CD14-positive monocyte (primary cell): Measurements from ENCODE around the gene STEAP3. TPM values are rescaled to one million over a fixed set of nuclear protein-coding genes. Genes with fewer than 3 reads are reported as not detected.

Source experiments
- DNase-seq, 3 donors: peaks; one replicate each; pipeline ENCODE4 v3.0.0-alpha.2; 2011 to 2022
- H2AFZ ChIP-seq: 2 replicates; pipeline ENCODE4 v1.6.0; 2012; ENCODE audit warnings: mild to moderate bottlenecking, low read depth, low read length, inconsistent platforms; ENCODE audit not compliant: insufficient read depth, poor library complexity, severe bottlenecking
- H3K27ac ChIP-seq, 2 donors: 1 replicate in 1 of 2; 2 replicates in 1 of 2; pipeline ENCODE4 v1.5.1; 2012 to 2013; ENCODE audit warnings: low read length in 2 of 2, control low read depth in 1 of 2, inconsistent platforms in 1 of 2, low read depth in 1 of 2, mild to moderate bottlenecking in 1 of 2
- H3K27me3 ChIP-seq, 2 donors: one replicate each; pipeline versions ENCODE4 v1.6.0 to v1.6.1; 2011 to 2013; ENCODE audit warnings: low read length in 2 of 2; ENCODE audit not compliant: control insufficient read depth in 2 of 2, insufficient read depth in 2 of 2
- H3K36me3 ChIP-seq, 2 donors: replicated peaks in 1 of 2; 1 replicate in 1 of 2; 2 replicates in 1 of 2; pipeline versions ENCODE4 v1.5.1 to v1.6.1; 2012 to 2013; ENCODE audit warnings: low read length in 2 of 2, control low read depth in 1 of 2, inconsistent platforms in 1 of 2, mild to moderate bottlenecking in 1 of 2; ENCODE audit not compliant: insufficient read depth in 2 of 2, control insufficient read depth in 1 of 2
- H3K4me1 ChIP-seq, 2 donors: 1 replicate in 1 of 2; 2 replicates in 1 of 2; pipeline versions ENCODE4 v1.5.1 to v1.6.1; 2012 to 2013; ENCODE audit warnings: low read length in 2 of 2, control low read depth in 1 of 2, inconsistent platforms in 1 of 2, mild to moderate bottlenecking in 1 of 2, moderate library complexity in 1 of 2; ENCODE audit not compliant: insufficient read depth in 2 of 2, control insufficient read depth in 1 of 2
- H3K4me2 ChIP-seq: replicated peaks from 2 replicates; pipeline ENCODE3; 2012; ENCODE audit warnings: low read length, moderate library complexity, mild to moderate bottlenecking; ENCODE audit not compliant: poor library complexity, severe bottlenecking; ENCODE audit errors: extremely low read depth
- H3K4me3 ChIP-seq, 3 experiments: fragments of 200-600 bp in 1 of 3; sonication (generic) in 1 of 3; replicated peaks in 1 of 3; 1 replicate in 2 of 3; 2 replicates in 1 of 3; pipeline ENCODE4 v1.5.1; 2011 to 2013; ENCODE audit warnings: low read length in 3 of 3, mild to moderate bottlenecking in 3 of 3, control low read depth in 2 of 3, low read depth in 2 of 3, inconsistent platforms in 1 of 3, moderate library complexity in 1 of 3
- H3K79me2 ChIP-seq: 2 replicates; pipeline ENCODE4 v1.6.0; 2012; ENCODE audit warnings: mild to moderate bottlenecking, control low read depth, inconsistent platforms, low read length, moderate library complexity; ENCODE audit not compliant: insufficient read depth
- H3K9ac ChIP-seq: 2 replicates; pipeline ENCODE4 v1.6.0; 2017; ENCODE audit warnings: low read length, mild to moderate bottlenecking; ENCODE audit not compliant: insufficient read depth, poor library complexity, severe bottlenecking
- H3K9me3 ChIP-seq, 2 donors: replicated peaks in 1 of 2; 1 replicate in 1 of 2; 2 replicates in 1 of 2; pipeline versions ENCODE4 v1.5.1 to v1.6.1; 2012 to 2013; ENCODE audit warnings: low read length in 2 of 2, control low read depth in 1 of 2; ENCODE audit not compliant: control insufficient read depth in 1 of 2, insufficient read depth in 1 of 2
- H4K20me1 ChIP-seq: 2 replicates; pipeline ENCODE4 v1.6.0; 2012; ENCODE audit warnings: mild to moderate bottlenecking, low read length, control low read depth, moderate library complexity; ENCODE audit not compliant: insufficient read depth
- H3K27ac Mint-ChIP-seq, 7 donors: one replicate each; pipeline ENCODE4 v1.8.0; 2020; ENCODE audit warnings: mild to moderate bottlenecking in 7 of 7, mixed read lengths in 7 of 7, moderate library complexity in 6 of 7, inconsistent platforms in 2 of 7
- H3K27me3 Mint-ChIP-seq, 3 donors: one replicate each; pipeline ENCODE4 v1.8.0; 2021 to 2022; ENCODE audit warnings: low read depth in 3 of 3, mild to moderate bottlenecking in 3 of 3, mixed read lengths in 3 of 3, moderate library complexity in 3 of 3, inconsistent platforms in 1 of 3
- H3K36me3 Mint-ChIP-seq, 2 donors: one replicate each; pipeline ENCODE4 v1.8.0; 2020; ENCODE audit warnings: mixed read lengths in 2 of 2, inconsistent platforms in 1 of 2, mild to moderate bottlenecking in 1 of 2
- H3K4me1 Mint-ChIP-seq: one replicate; pipeline ENCODE4 v1.8.0; 2020; ENCODE audit warnings: mild to moderate bottlenecking, mixed read lengths
- H3K4me3 Mint-ChIP-seq, 2 donors: one replicate each; pipeline ENCODE4 v1.8.0; 2020; ENCODE audit warnings: mild to moderate bottlenecking in 2 of 2, mixed read lengths in 2 of 2, moderate library complexity in 1 of 2
- H3K9me3 Mint-ChIP-seq, 7 donors: one replicate each; pipeline ENCODE4 v1.8.0; 2020 to 2022; ENCODE audit warnings: mixed read lengths in 7 of 7, mild to moderate bottlenecking in 6 of 7, moderate library complexity in 6 of 7, inconsistent platforms in 2 of 7
- WGBS: methylation state at CpG from one replicate; pipeline ENCODE4 v1.1.5; 2013; ENCODE audit warnings: missing lambda C conversion rate; ENCODE audit not compliant: insufficient coverage; 5-methylcytosine and 5-hydroxymethylcytosine counted together
- intact Hi-C, 2 donors: fragments of 100-400 bp; cut with micrococcal nuclease; formaldehyde crosslinking; loops; one replicate each; pipeline versions ENCODE4 v1.15.0 to v1.15.1; 2023
- polyA plus RNA-seq, 3 donors: library from polyadenylated mRNA; depleted of rRNA in 1 of 3; unstranded in 2 of 3; stranded (reverse) in 1 of 3; fragments of 300-500 nt in 2 of 3; fragments of >200 nt in 1 of 3; fragmentation: Illumina TruSeq in 2 of 3; gene quantifications; 1 replicate in 2 of 3; 2 replicates in 1 of 3; pipeline ENCODE4 v1.2.3, GENCODE V29; 2012 to 2021
- TF ChIP-seq, protein P1 (sequence below): fragments of 200-600 bp; IDR thresholded peaks from one replicate; pipeline ENCODE4 v1.8.0; 2022; ENCODE audit warnings: antibody characterized with exemption, mild to moderate bottlenecking

Gene STEAP3
- polyA plus RNA-seq, 3 donors: 3.0 to 10.7 (median 3.3) TPM

DNA sequence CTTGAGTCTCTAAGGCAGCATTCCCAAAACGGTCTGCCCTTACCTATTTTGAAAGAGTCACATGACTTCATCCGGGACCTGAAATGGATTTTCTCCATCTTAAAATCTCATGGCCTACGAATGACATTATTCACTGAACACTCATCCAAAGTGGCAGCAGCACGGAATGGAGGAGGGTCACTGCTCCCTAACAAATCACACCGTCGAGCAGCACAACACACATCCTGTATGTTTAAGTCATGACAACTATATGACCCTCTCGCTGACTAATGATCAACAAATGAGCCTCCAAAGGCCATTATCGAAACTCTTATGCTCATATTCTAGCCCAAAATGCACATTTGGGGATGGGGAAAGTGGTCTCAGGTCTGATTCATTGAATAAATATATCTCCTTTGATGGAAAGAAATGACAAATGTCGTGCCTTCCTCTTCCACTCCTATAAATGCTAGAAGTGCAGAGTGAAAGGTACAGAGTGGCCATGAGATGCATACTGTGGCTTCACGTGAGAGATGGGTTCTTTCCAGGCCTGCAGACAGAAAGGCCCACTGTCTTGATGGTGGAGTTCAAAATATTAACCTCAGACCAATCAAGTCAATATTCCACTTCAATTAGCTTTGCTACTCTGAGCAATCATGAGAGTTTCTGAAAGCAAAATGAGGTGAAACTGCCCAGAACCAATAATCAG is 72.2 kb downstream of the STEAP3 start:
- no peaks in the 10 kb centered on the region for H3K27me3 ChIP-seq
- no peaks in the 10 kb centered on the region for H3K4me1 ChIP-seq
- H3K4me3 ChIP-seq: no peak overlapping the region
- H3K4me2 ChIP-seq: no peak overlapping the region
- H3K4me3 Mint-ChIP-seq: no peak overlapping the region
- H3K36me3 ChIP-seq: no peaks in the 10 kb centered on the region
- TF ChIP-seq, protein P1, sequence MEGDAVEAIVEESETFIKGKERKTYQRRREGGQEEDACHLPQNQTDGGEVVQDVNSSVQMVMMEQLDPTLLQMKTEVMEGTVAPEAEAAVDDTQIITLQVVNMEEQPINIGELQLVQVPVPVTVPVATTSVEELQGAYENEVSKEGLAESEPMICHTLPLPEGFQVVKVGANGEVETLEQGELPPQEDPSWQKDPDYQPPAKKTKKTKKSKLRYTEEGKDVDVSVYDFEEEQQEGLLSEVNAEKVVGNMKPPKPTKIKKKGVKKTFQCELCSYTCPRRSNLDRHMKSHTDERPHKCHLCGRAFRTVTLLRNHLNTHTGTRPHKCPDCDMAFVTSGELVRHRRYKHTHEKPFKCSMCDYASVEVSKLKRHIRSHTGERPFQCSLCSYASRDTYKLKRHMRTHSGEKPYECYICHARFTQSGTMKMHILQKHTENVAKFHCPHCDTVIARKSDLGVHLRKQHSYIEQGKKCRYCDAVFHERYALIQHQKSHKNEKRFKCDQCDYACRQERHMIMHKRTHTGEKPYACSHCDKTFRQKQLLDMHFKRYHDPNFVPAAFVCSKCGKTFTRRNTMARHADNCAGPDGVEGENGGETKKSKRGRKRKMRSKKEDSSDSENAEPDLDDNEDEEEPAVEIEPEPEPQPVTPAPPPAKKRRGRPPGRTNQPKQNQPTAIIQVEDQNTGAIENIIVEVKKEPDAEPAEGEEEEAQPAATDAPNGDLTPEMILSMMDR: no peak
- no peaks in the 10 kb centered on the region for H3K79me2 ChIP-seq
- H3K9me3 ChIP-seq: no peaks in the 10 kb centered on the region
- WGBS: 94% methylated on average over 6 of the region's 10 CpGs
- no peak overlapping the region for H3K27ac ChIP-seq
- H3K9me3 Mint-ChIP-seq: peaks cover 0 to 1% (median 0%) of the 10 kb centered on the region in 7 donors
- H3K9ac ChIP-seq: no peak overlapping the region
- DNase-seq: no peak
- peaks cover 4 to 9% of the 10 kb centered on the region in 2 donors for H3K36me3 Mint-ChIP-seq
- H3K4me1 Mint-ChIP-seq: peaks cover 3% of the 10 kb centered on the region
- intact Hi-C loops: loop anchor here (10.0 kb wide), 2 partner anchors 281 to 1071 kb away; no protein-coding TSS in a partner anchor
- no peak overlapping the region for H2AFZ ChIP-seq
- peak overlapping the region in 1 of 7 donors; percentile 6 for H3K27ac Mint-ChIP-seq
- peaks cover 0 to 1% (median 1%) of the 10 kb centered on the region in 3 donors for H3K27me3 Mint-ChIP-seq
- H4K20me1 ChIP-seq: no peaks in the 10 kb centered on the region

DNA sequence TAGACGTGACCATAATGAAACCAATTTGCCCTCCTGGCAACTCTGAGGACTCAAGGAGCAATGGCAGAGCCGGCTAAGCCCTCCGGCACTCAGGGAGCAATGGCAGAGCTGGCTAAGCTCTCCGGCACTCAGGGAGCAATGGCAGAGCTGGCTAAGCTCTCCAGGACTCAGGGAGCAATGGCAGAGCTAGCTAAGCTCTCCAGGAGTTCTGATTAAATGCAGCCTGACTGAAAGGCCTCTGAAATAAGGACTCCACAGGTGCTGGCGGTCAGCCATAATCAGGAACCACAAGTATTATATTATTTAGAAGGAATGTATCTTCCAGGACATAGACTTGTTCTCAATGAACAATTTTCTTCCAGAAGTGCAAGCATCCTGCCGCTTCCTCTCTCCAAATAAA is 77.8 kb downstream of the STEAP3 start:
- DNase-seq: no peak
- Histone ChIP-seq H2AFZ (no peak overlapping the region), H3K4me2 (no peak overlapping the region), H3K36me3 (no peaks in the 10 kb centered on the region), H3K79me2 (no peaks in the 10 kb centered on the region), H3K4me1 (no peaks in the 10 kb centered on the region), H3K27me3 (no peaks in the 10 kb centered on the region), H3K4me3 (no peak overlapping the region), H3K9ac (no peak overlapping the region), H4K20me1 (no peaks in the 10 kb centered on the region), H3K27ac (no peak overlapping the region), H3K9me3 (no peaks in the 10 kb centered on the region)
- H3K27me3 Mint-ChIP-seq: peaks cover 0 to 2% (median 0%) of the 10 kb centered on the region in 3 donors
- TF ChIP-seq, protein P1: no peak
- H3K27ac Mint-ChIP-seq: no peak overlapping the region
- H3K4me1 Mint-ChIP-seq: peaks cover 6% of the 10 kb centered on the region
- peaks cover 7 to 20% of the 10 kb centered on the region in 2 donors for H3K36me3 Mint-ChIP-seq
- intact Hi-C loops: no loop called here
- H3K9me3 Mint-ChIP-seq: peaks cover 0 to 1% (median 0%) of the 10 kb centered on the region in 7 donors
- H3K4me3 Mint-ChIP-seq: no peak overlapping the region
- WGBS: 96% methylated on average over 4 of the region's 6 CpGs
